ENCODE results near the gene CHD8. TPM values are rescaled to one million over a fixed set of nuclear protein-coding genes. Genes with fewer than 3 reads are reported as not detected.
A peak's percentile ranks its signal among the peaks of the same experiment; 100 is the strongest.

Gene CHD8
- total RNA-seq, 1 donor from 2014 or later, result 144 TPM

GRCh38 chr14:21405097-21405496 is 50.8 kb downstream of the CHD8 start:
- peaks cover 60% of the 10 kb centered on the region for H3K36me3 Mint-ChIP-seq (ENCODE audit: low read depth, unreplicated experiment)
- no peak overlapping the region for H3K4me3 Mint-ChIP-seq (ENCODE audit: unreplicated experiment)
- H3K27me3 Mint-ChIP-seq (ENCODE audit: unreplicated experiment), result no peaks in the 10 kb centered on the region
- H3K4me1 Mint-ChIP-seq (ENCODE audit: unreplicated experiment), result no peaks in the 10 kb centered on the region
- no peak for DNase-seq (ENCODE audit: low spot score)
- no peak for TF ChIP-seq CTCF (IDR thresholded peaks at IDR 0.05; ENCODE audit: unreplicated experiment)
- H3K9me3 Mint-ChIP-seq (ENCODE audit: unreplicated experiment), result no peaks in the 10 kb centered on the region
- H3K27ac Mint-ChIP-seq (ENCODE audit: unreplicated experiment), result no peak overlapping the region

DNA sequence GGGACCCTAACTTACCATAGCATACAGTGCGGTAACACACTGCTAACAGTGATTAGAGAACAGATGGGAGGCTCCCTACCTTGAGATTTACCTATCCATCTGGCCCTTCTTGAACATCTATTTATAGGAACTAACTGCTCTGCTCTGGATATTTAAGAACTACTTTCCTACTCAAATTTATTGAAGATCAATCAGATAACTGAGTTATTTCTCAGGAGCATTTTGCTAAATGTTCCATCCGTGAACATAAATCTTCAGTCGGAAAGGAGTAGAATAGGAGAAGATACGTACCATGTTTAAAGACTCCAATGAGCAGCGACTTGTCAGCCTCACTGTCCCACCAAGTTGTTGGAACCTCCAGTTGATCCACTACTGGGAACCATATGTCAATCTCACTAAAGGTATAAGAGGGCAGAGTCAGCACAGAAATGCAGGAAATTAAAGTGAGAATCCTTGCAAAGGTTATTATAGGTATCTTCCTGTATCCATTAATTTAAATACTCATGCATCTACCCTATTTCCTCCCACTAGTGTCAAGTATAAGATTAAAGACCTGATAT is 56.5 kb downstream of the CHD8 start:
- H3K4me1 Mint-ChIP-seq (ENCODE audit: unreplicated experiment), result no peaks in the 10 kb centered on the region
- H3K27me3 Mint-ChIP-seq (ENCODE audit: unreplicated experiment), result peaks cover 2% of the 10 kb centered on the region
- H3K27ac Mint-ChIP-seq (ENCODE audit: unreplicated experiment), result no peak overlapping the region
- peaks cover 66% of the 10 kb centered on the region for H3K36me3 Mint-ChIP-seq (ENCODE audit: low read depth, unreplicated experiment)
- no peak for DNase-seq (ENCODE audit: low spot score)
- TF ChIP-seq CTCF (IDR thresholded peaks at IDR 0.05; ENCODE audit: unreplicated experiment), result no peak
- no peaks in the 10 kb centered on the region for H3K9me3 Mint-ChIP-seq (ENCODE audit: unreplicated experiment)
- no peak overlapping the region for H3K4me3 Mint-ChIP-seq (ENCODE audit: unreplicated experiment)

- H3K27ac Mint-ChIP-seq (ENCODE audit: unreplicated experiment), result no peak overlapping the region
- DNase-seq (ENCODE audit: low spot score), result no peak
- H3K36me3 Mint-ChIP-seq (ENCODE audit: low read depth, unreplicated experiment), result peaks cover 69% of the 10 kb centered on the region
- H3K27me3 Mint-ChIP-seq (ENCODE audit: unreplicated experiment), result peaks cover 2% of the 10 kb centered on the region
- H3K4me1 Mint-ChIP-seq (ENCODE audit: unreplicated experiment), result no peaks in the 10 kb centered on the region
- H3K9me3 Mint-ChIP-seq (ENCODE audit: unreplicated experiment), result no peaks in the 10 kb centered on the region
- TF ChIP-seq CTCF (IDR thresholded peaks at IDR 0.05; ENCODE audit: unreplicated experiment), result no peak
- no peak overlapping the region for H3K4me3 Mint-ChIP-seq (ENCODE audit: unreplicated experiment)
Observed at GRCh38 chr14:21398901-21399300, 57.0 kb downstream of the CHD8 start.

- TF ChIP-seq CTCF (IDR thresholded peaks at IDR 0.05; ENCODE audit: unreplicated experiment), result no peak
- H3K4me1 Mint-ChIP-seq (ENCODE audit: unreplicated experiment), result no peaks in the 10 kb centered on the region
- DNase-seq (ENCODE audit: low spot score), result no peak
- H3K9me3 Mint-ChIP-seq (ENCODE audit: unreplicated experiment), result no peaks in the 10 kb centered on the region
- H3K36me3 Mint-ChIP-seq (ENCODE audit: low read depth, unreplicated experiment), result peaks cover 65% of the 10 kb centered on the region
- peaks cover 2% of the 10 kb centered on the region for H3K27me3 Mint-ChIP-seq (ENCODE audit: unreplicated experiment)
- no peak overlapping the region for H3K27ac Mint-ChIP-seq (ENCODE audit: unreplicated experiment)
- no peak overlapping the region for H3K4me3 Mint-ChIP-seq (ENCODE audit: unreplicated experiment)
Observed at GRCh38 chr14:21395450-21395849, 60.5 kb downstream of the CHD8 start.

DNA sequence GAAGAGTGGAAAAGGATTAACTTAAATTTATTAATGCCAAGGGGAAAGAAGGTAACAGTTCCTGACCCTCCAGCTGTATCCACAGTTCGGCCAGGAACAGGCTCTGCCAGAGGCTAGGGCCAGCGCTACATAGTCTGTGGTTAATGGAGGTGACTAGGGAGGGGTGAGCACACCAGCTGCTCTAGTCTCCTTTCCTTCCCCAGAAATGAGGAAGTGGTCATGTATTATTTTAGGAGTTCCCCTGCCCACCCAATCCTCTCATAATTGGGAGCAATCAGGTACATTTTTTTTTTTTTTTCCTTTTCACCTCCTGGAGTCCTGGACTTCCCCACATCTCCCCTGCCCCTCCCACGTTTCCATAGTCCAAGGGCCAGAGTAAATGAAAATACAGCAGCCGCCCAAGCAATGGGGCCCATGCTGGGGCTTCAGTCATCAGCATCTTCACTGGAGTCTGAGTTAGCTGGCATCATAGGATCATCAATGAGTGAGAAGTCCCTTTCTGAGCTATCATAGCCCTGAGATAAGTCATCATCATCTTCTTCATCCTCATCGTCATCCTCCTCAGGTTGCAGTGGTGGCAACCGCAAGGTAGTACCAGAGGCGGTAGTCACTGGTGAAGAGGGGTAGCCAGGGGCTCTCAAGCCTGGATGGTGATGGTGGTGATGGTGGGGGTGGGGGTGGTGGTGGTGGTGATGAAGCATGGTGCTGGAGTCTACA is 70.6 kb downstream of the CHD8 start:
- no peaks in the 10 kb centered on the region for H3K9me3 Mint-ChIP-seq (ENCODE audit: unreplicated experiment)
- peaks cover 19% of the 10 kb centered on the region for H3K36me3 Mint-ChIP-seq (ENCODE audit: low read depth, unreplicated experiment)
- peaks cover 4% of the 10 kb centered on the region for H3K27me3 Mint-ChIP-seq (ENCODE audit: unreplicated experiment)
- no peak for TF ChIP-seq CTCF (IDR thresholded peaks at IDR 0.05; ENCODE audit: unreplicated experiment)
- peak overlapping the region; percentile 100 for H3K27ac Mint-ChIP-seq (ENCODE audit: unreplicated experiment)
- no peak for DNase-seq (ENCODE audit: low spot score)
- H3K4me3 Mint-ChIP-seq (ENCODE audit: unreplicated experiment), result peak overlapping the region; percentile 99
- H3K4me1 Mint-ChIP-seq (ENCODE audit: unreplicated experiment), result peaks cover 25% of the 10 kb centered on the region
